GM12878 (cell line): ENCODE results near the gene CST8. TPM values are rescaled to one million over a fixed set of nuclear protein-coding genes. Genes with fewer than 3 reads are reported as not detected.
A peak's percentile ranks its signal among the peaks of the same experiment; 100 is the strongest.

Experiments
- ATAC-seq: fragments of 200-7000 bp; cut with Tn5 transposase; 3 replicates; pipeline ENCODE4 v1.9.1; 2020; ENCODE audit warnings: mild to moderate bottlenecking, moderate library complexity
- BruUV-seq: library from RNA; stranded (reverse); fragments of 400-500 nt; replicated peaks from 2 replicates; lab custom pipeline; 2021; lab: Mats Ljungman, UMichigan
- CTCF ChIA-PET: fragments of 300-600 bp; sonication (Branson Sonifier 250); formaldehyde crosslinking; extraction: SDS; loops from one replicate; lab custom pipeline; 2021; ENCODE audit warnings: inconsistent platforms; lab: Yijun Ruan, JAX
- POLR2A ChIA-PET: fragments of 350-600 bp; formaldehyde crosslinking; extraction: SDS; loops from one replicate; lab custom pipeline; 2021; ENCODE audit warnings: inconsistent platforms; lab: Charles Lee
- RAD21 ChIA-PET: fragments of 300-600 bp; sonication (Branson Sonifier 250); formaldehyde crosslinking; loops from one replicate; lab custom pipeline; 2023; ENCODE audit warnings: antibody characterized with exemption; ENCODE audit not compliant: unreplicated experiment; lab: Charles Lee
- SMC1A ChIA-PET: fragments of 300-600 bp; sonication (Branson Sonifier 250); formaldehyde crosslinking; loops from one replicate; lab custom pipeline; 2023; ENCODE audit not compliant: unreplicated experiment, uncharacterized antibody; lab: Charles Lee
- DNase-seq: peaks from one replicate; pipeline ENCODE4 v3.0.0-alpha.2; 2011; ENCODE audit warnings: low read depth, low spot score
- FAIRE-seq: peaks from 3 replicates; lab custom pipeline; 2011; peaks lifted over from hg19 to GRCh38; lab: Jason Lieb, UNC
- H2AFZ ChIP-seq: 2 replicates; pipeline ENCODE4 v1.6.0; 2011; ENCODE audit warnings: low read depth, low read length, control low read depth; ENCODE audit not compliant: control insufficient read depth
- H3K27ac ChIP-seq: 2 replicates; pipeline ENCODE4 v1.5.1; 2011; ENCODE audit warnings: control low read depth; ENCODE audit not compliant: control insufficient read depth, insufficient read depth
- H3K27me3 ChIP-seq, 2 experiments: replicated peaks in 1 of 2; 2 replicates each; pipeline versions ENCODE4 v1.6.0 to v1.6.1; 2011; ENCODE audit warnings: low read length in 1 of 2; ENCODE audit not compliant: control insufficient read depth in 2 of 2, insufficient read depth in 2 of 2
- H3K36me3 ChIP-seq, 2 experiments: 2 replicates each; pipeline ENCODE4 v1.5.1; 2011; ENCODE audit warnings: low read length in 1 of 2; ENCODE audit not compliant: control insufficient read depth in 2 of 2, insufficient read depth in 2 of 2
- H3K4me1 ChIP-seq: 2 replicates; pipeline ENCODE4 v1.6.1; 2011; ENCODE audit warnings: mild to moderate bottlenecking, low read length, moderate library complexity, mixed read lengths; ENCODE audit not compliant: control insufficient read depth, insufficient read depth
- H3K4me2 ChIP-seq: 2 replicates; pipeline ENCODE4 v1.6.0; 2011; ENCODE audit warnings: control low read depth; ENCODE audit not compliant: control insufficient read depth, insufficient read depth
- H3K4me3 ChIP-seq: fragments of 200-600 bp; sonication (generic); 2 replicates; pipeline ENCODE4 v1.5.1; 2016
- H3K79me2 ChIP-seq: 2 replicates; pipeline ENCODE4 v1.6.0; 2011; ENCODE audit warnings: low read length; ENCODE audit not compliant: control insufficient read depth, insufficient read depth
- H3K9ac ChIP-seq: 2 replicates; pipeline ENCODE4 v1.8.0; 2011; ENCODE audit warnings: low read length, control low read depth, mixed read lengths; ENCODE audit not compliant: control insufficient read depth, insufficient read depth
- H3K9me3 ChIP-seq: replicated peaks from 3 replicates; pipeline ENCODE4 v1.5.1; 2011; ENCODE audit warnings: mild to moderate bottlenecking, low read length; ENCODE audit not compliant: control insufficient read depth, insufficient read depth
- H4K20me1 ChIP-seq: 2 replicates; pipeline ENCODE4 v1.6.0; 2011; ENCODE audit not compliant: control insufficient read depth, insufficient read depth
- ASH2L ChIP-seq: fragments of 300-600, 200-600 bp; sonication (generic); IDR thresholded peaks from 2 replicates; pipeline ENCODE4 v1.6.1; 2017; ENCODE audit warnings: low read depth, mild to moderate bottlenecking, borderline replicate concordance
- BCL3 ChIP-seq: IDR thresholded peaks from 2 replicates; pipeline ENCODE4 v1.6.1; 2011; ENCODE audit warnings: borderline replicate concordance, low read depth, mild to moderate bottlenecking, moderate library complexity, low read length; ENCODE audit not compliant: insufficient read depth, poor library complexity, severe bottlenecking
- BHLHE40 ChIP-seq, 2 experiments: fragments of 450-650 bp in 1 of 2; IDR thresholded peaks; 2 replicates each; pipeline ENCODE4 v1.6.1; 2011 to 2017; ENCODE audit warnings: low read depth in 2 of 2, borderline replicate concordance in 1 of 2, improper control_type of control experiment in 1 of 2, low read length in 1 of 2, mild to moderate bottlenecking in 1 of 2
- HDAC2 ChIP-seq: fragments of 200-600 bp; sonication (generic); IDR thresholded peaks from 2 replicates; pipeline ENCODE4 v1.6.1; 2017
- LARP7 ChIP-seq: fragments of 450-650 bp; IDR thresholded peaks from 2 replicates; pipeline ENCODE4 v1.6.1; 2017; ENCODE audit warnings: mild to moderate bottlenecking
- MXI1 ChIP-seq: fragments of 150-350 bp; IDR thresholded peaks from 2 replicates; pipeline ENCODE4 v1.6.1; 2011; ENCODE audit warnings: low read depth, mild to moderate bottlenecking, inconsistent platforms, low read length, improper control_type of control experiment
- NR2C2 ChIP-seq: IDR thresholded peaks from 2 replicates; pipeline ENCODE4 v1.6.1; 2011; ENCODE audit warnings: borderline replicate concordance, low read depth; ENCODE audit not compliant: control insufficient read depth, insufficient read length
- PBX3 ChIP-seq: IDR thresholded peaks from 2 replicates; pipeline ENCODE4 v1.6.1; 2011; ENCODE audit warnings: mild to moderate bottlenecking, low read depth, low read length, moderate library complexity; ENCODE audit not compliant: insufficient replicate concordance
- RELB ChIP-seq: fragments of 450-650 bp; IDR thresholded peaks from 2 replicates; pipeline ENCODE4 v1.6.1; 2017; ENCODE audit warnings: low read depth, mild to moderate bottlenecking, moderate library complexity
- TCF3 ChIP-seq: IDR thresholded peaks from 2 replicates; pipeline ENCODE4 v1.6.1; 2012; ENCODE audit warnings: low read depth, mild to moderate bottlenecking, low read length, borderline replicate concordance; ENCODE audit not compliant: insufficient read depth
- WGBS: methylation state at CpG from one replicate; pipeline ENCODE4 v1.1.6; 2016; ENCODE audit warnings: low lambda C conversion rate; ENCODE audit not compliant: insufficient replicate concordance, insufficient coverage; ENCODE audit errors: missing lambda C conversion rate; 5-methylcytosine and 5-hydroxymethylcytosine counted together
- in situ Hi-C: fragments of 300-500 bp; cut with MboI; formaldehyde crosslinking; loops from 9 replicates; pipeline ENCODE4 v1.14.3; 2018; ENCODE audit warnings: mixed read lengths
- intact Hi-C: fragments of 100-400 bp; cut with micrococcal nuclease; formaldehyde crosslinking; loops from one replicate; pipeline ENCODE4 v1.14.2; 2022; ENCODE audit not compliant: unreplicated experiment
- polyA plus RNA-seq, 11 experiments: library from polyadenylated mRNA; depleted of rRNA in 4 of 11; unstranded in 6 of 11; stranded (reverse) in 5 of 11; fragments of >200 nt; fragmentation: Nextera tagmentation in 4 of 11; fragmentation: Illumina TruSeq in 1 of 11; extraction: Ambion mirVana in 4 of 11; extraction: Trizol in 1 of 11; gene quantifications; 1 replicate in 1 of 11; 2 replicates in 10 of 11; pipeline versions ENCODE4 v1.2.1 to v1.2.3, GENCODE V29; 2011 to 2016; ENCODE audit warnings: inconsistent platforms in 2 of 11, missing spikeins in 2 of 11, low read depth in 1 of 11
- total RNA-seq, 4 experiments: library from RNA; depleted of rRNA in 3 of 4; stranded (reverse); fragments of >200 nt in 3 of 4; fragmentation: Illumina TruSeq in 1 of 4; extraction: Trizol in 1 of 4; gene quantifications; 2 replicates each; pipeline versions ENCODE4 v1.2.1 to v1.2.3, GENCODE V29; 2013 to 2021

CST8 gene
- total and polyA plus RNA-seq, 10 of the 15 experiments (the other 5 are each of a cell fraction or from before 2014, with no cell fraction given) = not detected

- H3K9me3 ChIP-seq = no peaks in the 10 kb centered on the region
- peaks cover 3% of the 10 kb centered on the region; the same call in 1 of the 2 replicates for H3K4me1 ChIP-seq
- no peaks in the 10 kb centered on the region for H3K79me2 ChIP-seq
- no peak overlapping the region for H3K4me3 ChIP-seq
- H3K4me2 ChIP-seq = no peak overlapping the region
- H3K36me3 ChIP-seq = no peaks in the 10 kb centered on the region
- no peak overlapping the region for H3K9ac ChIP-seq
- 33% methylated on average over 5 of the region's 5 CpGs for WGBS
- ChIA-PET POLR2A (interaction anchor here (1.4 kb wide), 1 partner anchor 93 kb away, joined by 4 read pairs; no protein-coding TSS in a partner anchor), SMC1A (interaction anchor here (1.3 to 1.8 kb wide), 5 partner anchors 56 to 166 kb away, joined by 3 to 6 read pairs (median 5); no protein-coding TSS in a partner anchor), CTCF (interaction anchor here (1.0 to 4.1 kb wide), 14 partner anchors 12 to 751 kb away, joined by 3 to 44 read pairs (median 6); partner anchors contain the start of genes CST9 and NXT1), RAD21 (interaction anchor here (0.9 to 3.5 kb wide), 4 partner anchors 92 to 168 kb away, joined by 3 to 15 read pairs (median 4); partner anchors contain the start of genes CST9 and NXT1)
- DNase-seq (no peak), FAIRE-seq (no peak), ATAC-seq (no peak; the same call in 1 of the 3 replicates)
- H2AFZ ChIP-seq = no peak overlapping the region
- no peaks in the 10 kb centered on the region for H3K27me3 ChIP-seq
- H3K27ac ChIP-seq = no peak overlapping the region
- in situ Hi-C loops (no loop called here), intact Hi-C loops (loop anchor here (5.0 kb wide), 1 partner anchor 225 kb away; no protein-coding TSS in a partner anchor)
- no peaks in the 10 kb centered on the region for H4K20me1 ChIP-seq
- no peak for TF ChIP-seq BHLHE40 (IDR thresholded peaks at IDR 0.05; ENCODE audit: borderline replicate concordance in 1 of 2, low read depth in 2 of 2, low read length in 1 of 2)
- TF ChIP-seq, all 136 proteins: peak for 0
- BruUV-seq = no TSS peak
These were observed 48.5 kb upstream of the CST8 start for GRCh38 chr20:23442436-23442835.

- Histone ChIP-seq H3K4me1 (peaks cover 3% of the 10 kb centered on the region; the same call in 1 of the 2 replicates), H3K4me2 (no peak overlapping the region), H3K9me3 (no peaks in the 10 kb centered on the region), H3K9ac (no peak overlapping the region), H3K4me3 (no peak overlapping the region), H3K27ac (no peak overlapping the region), H4K20me1 (no peaks in the 10 kb centered on the region), H2AFZ (no peak overlapping the region), H3K79me2 (no peaks in the 10 kb centered on the region), H3K36me3 (no peaks in the 10 kb centered on the region), H3K27me3 (no peaks in the 10 kb centered on the region)
- ChIA-PET CTCF (interaction anchor here (0.7 to 3.7 kb wide), 9 partner anchors 8 to 210 kb away, joined by 3 to 44 read pairs (median 12); partner anchors contain the start of genes NAPB and NXT1), SMC1A (interaction anchor here (2.1 kb wide), 1 partner anchor 95 kb away, joined by 8 read pairs; no protein-coding TSS in a partner anchor), RAD21 (interaction anchor here (3.1 kb wide), 1 partner anchor 95 kb away, joined by 23 read pairs; the partner anchor contains the start of gene NXT1), POLR2A (interaction anchor here (1.1 kb wide), 1 partner anchor 14 kb away, joined by 3 read pairs; no protein-coding TSS in a partner anchor)
- intact Hi-C loops (loop anchor here (5.0 kb wide), 1 partner anchor 222 kb away; no protein-coding TSS in a partner anchor), in situ Hi-C loops (no loop called here)
- WGBS = 17% methylated on average over 4 of the region's 4 CpGs
- BruUV-seq = no TSS peak
- DNase-seq (no peak), FAIRE-seq (no peak), ATAC-seq (no peak)
- TF ChIP-seq MXI1 (no peak), HDAC2 (no peak), NR2C2 (no peak), BCL3 (peak; percentile 99), TCF3 (peak; percentile 40; the same call in 1 of the 2 replicates), LARP7 (no peak), ASH2L (no peak), RELB (no peak), PBX3 (peak; percentile 58)
These were observed 46.1 kb upstream of the CST8 start for GRCh38 chr20:23444859-23445258.
